ENCODE results near the gene EGFL7. TPM values are rescaled to one million over a fixed set of nuclear protein-coding genes. Genes with fewer than 3 reads are reported as not detected.
A peak's percentile ranks its signal among the peaks of the same experiment; 100 is the strongest.

Gene EGFL7
- total and polyA plus RNA-seq, 2 of the 13 experiments (the other 11 are each of a cell fraction or from before 2014, with no cell fraction given), result 0.20 to 5.1 TPM

- TF ChIP-seq ZNF362 (CRISPR knock-in tag; IDR thresholded peaks at IDR 0.05; ENCODE audit: borderline replicate concordance) (no peak), ZNF34 (CRISPR knock-in tag; IDR thresholded peaks at IDR 0.05; ENCODE audit: borderline replicate concordance) (no peak), KLF16 (CRISPR knock-in tag; IDR thresholded peaks at IDR 0.05) (no peak), TEAD3 (CRISPR knock-in tag; optimal IDR thresholded peaks at IDR 0.05; ENCODE audit: borderline replicate concordance) (peak; percentile 6), ZNF747 (CRISPR knock-in tag; IDR thresholded peaks at IDR 0.05; ENCODE audit: borderline replicate concordance) (no peak), RBM22 (optimal IDR thresholded peaks at IDR 0.05; ENCODE audit: low read length) (no peak), PAXIP1 (CRISPR knock-in tag; conservative IDR thresholded peaks at IDR 0.05) (peak; percentile 44), ZNF543 (CRISPR knock-in tag; IDR thresholded peaks at IDR 0.05) (no peak), ZNF280D (CRISPR knock-in tag; IDR thresholded peaks at IDR 0.05) (no peak; the same call in 1 of the 2 replicates), RFXAP (CRISPR knock-in tag; IDR thresholded peaks at IDR 0.05; ENCODE audit: borderline replicate concordance) (no peak), HNRNPLL (IDR thresholded peaks at IDR 0.05; ENCODE audit: low read depth, low read length, poor library complexity, severe bottlenecking) (peak; percentile 52), PRDM10 (CRISPR knock-in tag; IDR thresholded peaks at IDR 0.05; ENCODE audit: low read depth) (no peak), TBP (CRISPR knock-in tag; IDR thresholded peaks at IDR 0.05) (no peak), ATM (IDR thresholded peaks at IDR 0.05; ENCODE audit: borderline replicate concordance) (no peak), NBN (conservative IDR thresholded peaks at IDR 0.05) (no peak), ZNF20 (CRISPR knock-in tag; IDR thresholded peaks at IDR 0.05) (no peak), PHF21A (CRISPR knock-in tag; IDR thresholded peaks at IDR 0.05) (peak; percentile 6; the same call in 1 of the 2 replicates)
Observed at GRCh38 chr9:136645903-136646754, 16.6 kb upstream of the EGFL7 start (continued).

All from HepG2 (cell line).